EL (cell line): ENCODE measurements around the gene ITPR3.

ENCODE experiments used
- DNase-seq: peaks from one replicate; pipeline ENCODE4 v3.0.0-alpha.2; 2016

The ITPR3 gene

GRCh38 chr6:33705268-33705885 is 84.3 kb downstream of the ITPR3 start:
- no peak for DNase-seq

GRCh38 chr6:33705955-33706725 is 85.0 kb downstream of the ITPR3 start:
- no peak for DNase-seq

- no peak for DNase-seq
Observed at GRCh38 chr6:33707771-33708170, 86.6 kb downstream of the ITPR3 start.

- DNase-seq: no peak
Observed at GRCh38 chr6:33708516-33709204, 87.5 kb downstream of the ITPR3 start.

GRCh38 chr6:33709605-33710295 is 88.6 kb downstream of the ITPR3 start:
- DNase-seq: no peak

- DNase-seq: no peak
Observed at GRCh38 chr6:33710296-33711121, 89.4 kb downstream of the ITPR3 start.

- peak; percentile 97 for DNase-seq
Observed at GRCh38 chr6:33711140-33712129, 90.3 kb downstream of the ITPR3 start, which contains the start of gene UQCC2. Gene UQCC2 (minus strand): TSS chr6:33711700. CDS start chr6:33711686, 14 bp downstream.

- DNase-seq: no peak
Observed at GRCh38 chr6:33712914-33713313, 91.8 kb downstream of the ITPR3 start.

- DNase-seq: no peak
Observed at GRCh38 chr6:33713786-33714185, 92.7 kb downstream of the ITPR3 start.

GRCh38 chr6:33714385-33715040 is 93.4 kb downstream of the ITPR3 start:
- DNase-seq: no peak

GRCh38 chr6:33716379-33716778 is 95.3 kb downstream of the ITPR3 start:
- no peak for DNase-seq

- DNase-seq: no peak
Observed at GRCh38 chr6:33716890-33717632, 95.9 kb downstream of the ITPR3 start.

- no peak for DNase-seq
Observed at GRCh38 chr6:33717934-33718455, 96.9 kb downstream of the ITPR3 start.

- no peak for DNase-seq
Observed at GRCh38 chr6:33718713-33719112, 97.6 kb downstream of the ITPR3 start.

GRCh38 chr6:33719326-33719987 is 98.3 kb downstream of the ITPR3 start:
- no peak for DNase-seq

- no peak for DNase-seq
Observed at GRCh38 chr6:33720998-33721397, 99.9 kb downstream of the ITPR3 start.

- no peak for DNase-seq
Observed at GRCh38 chr6:33721508-33721907, 100.4 kb downstream of the ITPR3 start.

GRCh38 chr6:33722103-33722623 is 101.0 kb downstream of the ITPR3 start:
- DNase-seq: no peak
